HFFc6 (cell line): ENCODE measurements around the gene MR1. TPM values are rescaled to one million over a fixed set of nuclear protein-coding genes. Genes with fewer than 3 reads are reported as not detected.
A peak's percentile ranks its signal among the peaks of the same experiment; 100 is the strongest.

Experiments used
- DNase-seq: peaks from one replicate; pipeline ENCODE4 v3.0.0-alpha.2; 2018
- H3K27ac Mint-ChIP-seq: 2 replicates; pipeline ENCODE4 v1.8.0; 2020; ENCODE audit warnings: mild to moderate bottlenecking, mixed read lengths
- H3K27me3 Mint-ChIP-seq: 2 replicates; pipeline ENCODE4 v1.8.0; 2021; ENCODE audit warnings: mild to moderate bottlenecking, moderate library complexity, mixed read lengths; ENCODE audit not compliant: insufficient read depth
- H3K36me3 Mint-ChIP-seq: 2 replicates; pipeline ENCODE4 v1.8.0; 2021; ENCODE audit warnings: low read depth, mixed read lengths
- H3K4me1 Mint-ChIP-seq: 2 replicates; pipeline ENCODE4 v1.8.0; 2020; ENCODE audit warnings: low read depth, mixed read lengths
- H3K4me3 Mint-ChIP-seq: 2 replicates; pipeline ENCODE4 v1.8.0; 2020; ENCODE audit warnings: mild to moderate bottlenecking, moderate library complexity, mixed read lengths
- H3K9me3 Mint-ChIP-seq: 2 replicates; pipeline ENCODE4 v1.8.0; 2020; ENCODE audit warnings: mild to moderate bottlenecking, mixed read lengths
- total RNA-seq, 6 experiments: library from RNA; stranded (reverse); fragmentation: NEBNext Ultra II Directional; extraction: Animal tissue kit (Norgen Biotek cat#: 25700); gene quantifications; 2 replicates in 1 of 6; 3 replicates in 5 of 6; pipeline ENCODE4 v1.2.3, GENCODE V29; 2021
- TF ChIP-seq, protein P1 (sequence below): fragments of 200-600 bp; sonication (generic); IDR thresholded peaks from 2 replicates; pipeline ENCODE4 v1.5.0; 2021; ENCODE audit warnings: antibody characterized with exemption, mild to moderate bottlenecking

The MR1 gene
- total RNA-seq, 6 experiments from 2014 or later, result 27.2 to 39.2 (median 32.2) TPM

- Mint-ChIP-seq H3K4me1 (peaks cover 38% of the 10 kb centered on the region), H3K4me3 (no peak overlapping the region), H3K27me3 (no peaks in the 10 kb centered on the region), H3K36me3 (peaks cover 46% of the 10 kb centered on the region), H3K9me3 (no peaks in the 10 kb centered on the region), H3K27ac (no peak overlapping the region; the same call in 1 of the 2 replicates)
- no peak for DNase-seq
- TF ChIP-seq, protein P1, sequence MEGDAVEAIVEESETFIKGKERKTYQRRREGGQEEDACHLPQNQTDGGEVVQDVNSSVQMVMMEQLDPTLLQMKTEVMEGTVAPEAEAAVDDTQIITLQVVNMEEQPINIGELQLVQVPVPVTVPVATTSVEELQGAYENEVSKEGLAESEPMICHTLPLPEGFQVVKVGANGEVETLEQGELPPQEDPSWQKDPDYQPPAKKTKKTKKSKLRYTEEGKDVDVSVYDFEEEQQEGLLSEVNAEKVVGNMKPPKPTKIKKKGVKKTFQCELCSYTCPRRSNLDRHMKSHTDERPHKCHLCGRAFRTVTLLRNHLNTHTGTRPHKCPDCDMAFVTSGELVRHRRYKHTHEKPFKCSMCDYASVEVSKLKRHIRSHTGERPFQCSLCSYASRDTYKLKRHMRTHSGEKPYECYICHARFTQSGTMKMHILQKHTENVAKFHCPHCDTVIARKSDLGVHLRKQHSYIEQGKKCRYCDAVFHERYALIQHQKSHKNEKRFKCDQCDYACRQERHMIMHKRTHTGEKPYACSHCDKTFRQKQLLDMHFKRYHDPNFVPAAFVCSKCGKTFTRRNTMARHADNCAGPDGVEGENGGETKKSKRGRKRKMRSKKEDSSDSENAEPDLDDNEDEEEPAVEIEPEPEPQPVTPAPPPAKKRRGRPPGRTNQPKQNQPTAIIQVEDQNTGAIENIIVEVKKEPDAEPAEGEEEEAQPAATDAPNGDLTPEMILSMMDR, result no peak
These were observed 31.1 kb upstream of the MR1 start for GRCh38 chr1:181002582-181003172.

DNA sequence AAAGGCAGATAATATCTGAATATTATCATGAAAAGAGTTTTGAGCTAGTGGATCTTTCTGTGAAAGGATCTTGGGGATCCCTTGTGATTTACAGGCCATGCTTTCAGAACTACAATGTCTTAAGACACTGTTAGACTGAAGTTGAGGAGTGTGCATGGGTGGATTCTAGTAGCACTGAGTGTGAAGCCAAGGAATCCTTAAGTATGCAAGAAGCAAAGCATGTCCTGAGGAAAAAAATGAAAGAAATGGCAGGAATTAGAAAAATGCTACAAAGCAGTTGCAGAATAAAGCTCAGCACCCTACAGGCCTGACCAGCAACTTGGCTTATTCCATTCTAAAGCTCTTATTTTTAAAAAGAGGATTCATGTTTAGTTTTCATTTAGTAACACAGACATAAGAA lies 23.0 kb upstream of the MR1 start:
- peak overlapping the region; percentile 63 for H3K4me3 Mint-ChIP-seq
- TF ChIP-seq, protein P1, result no peak
- peak overlapping the region; percentile 67 for H3K27ac Mint-ChIP-seq
- H3K27me3 Mint-ChIP-seq, result no peaks in the 10 kb centered on the region
- peaks cover 58% of the 10 kb centered on the region for H3K4me1 Mint-ChIP-seq
- H3K36me3 Mint-ChIP-seq, result peaks cover 12% of the 10 kb centered on the region
- H3K9me3 Mint-ChIP-seq, result no peaks in the 10 kb centered on the region
- DNase-seq, result peak; percentile 59

DNA sequence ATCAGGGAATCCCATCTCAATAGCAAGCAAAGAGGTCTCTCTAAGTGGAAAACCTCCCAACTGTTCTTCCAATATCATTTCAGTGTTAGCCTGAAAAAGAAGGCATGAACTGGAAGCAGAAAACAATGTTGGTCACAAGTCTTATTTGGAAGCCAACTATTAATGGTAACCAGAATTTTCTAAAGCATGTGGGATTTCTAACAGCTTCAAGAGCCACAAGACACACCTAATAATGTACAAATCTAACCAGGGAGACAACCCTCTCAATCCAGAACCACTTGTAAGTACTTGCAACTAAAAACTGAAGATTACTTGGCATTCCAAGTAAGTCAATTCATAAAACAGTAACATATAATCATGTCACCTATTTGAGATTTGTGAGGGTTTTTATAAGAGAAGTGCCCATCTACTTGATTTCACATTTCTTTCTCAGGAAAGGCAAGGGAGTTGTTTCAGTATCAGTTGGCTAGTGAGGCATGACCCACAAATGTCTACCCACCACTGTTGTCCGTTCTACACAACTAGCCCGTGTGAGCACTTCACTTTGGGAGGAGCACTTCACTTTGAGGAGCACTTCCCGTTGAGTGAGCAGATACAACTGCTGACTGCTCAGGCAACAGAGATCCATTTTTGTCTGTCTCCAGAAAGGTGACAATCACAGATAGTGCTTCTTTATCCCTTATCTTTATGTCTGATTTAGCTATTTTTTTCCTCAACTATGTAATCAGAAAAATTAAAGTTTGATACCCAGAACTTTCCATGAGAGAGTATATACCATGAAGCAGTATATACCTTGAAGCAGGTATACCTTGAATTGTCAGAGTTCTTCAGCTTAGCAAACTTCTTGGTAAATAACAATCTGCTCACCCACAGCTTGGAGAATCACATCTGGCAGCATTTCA lies 22.2 kb upstream of the MR1 start:
- Mint-ChIP-seq H3K27ac (peak overlapping the region; percentile 67), H3K36me3 (peaks cover 12% of the 10 kb centered on the region), H3K27me3 (no peaks in the 10 kb centered on the region), H3K4me1 (peaks cover 55% of the 10 kb centered on the region), H3K9me3 (no peaks in the 10 kb centered on the region), H3K4me3 (peak overlapping the region; percentile 63)
- no peak for DNase-seq
- TF ChIP-seq, protein P1, result no peak

- H3K9me3 Mint-ChIP-seq, result no peaks in the 10 kb centered on the region
- peak overlapping the region; percentile 38; the same call in 1 of the 2 replicates for H3K27ac Mint-ChIP-seq
- H3K36me3 Mint-ChIP-seq, result peaks cover 12% of the 10 kb centered on the region
- H3K4me1 Mint-ChIP-seq, result peaks cover 48% of the 10 kb centered on the region
- H3K4me3 Mint-ChIP-seq, result no peak overlapping the region
- no peaks in the 10 kb centered on the region for H3K27me3 Mint-ChIP-seq
- TF ChIP-seq, protein P1, result no peak
- DNase-seq, result no peak
These were observed 21.5 kb upstream of the MR1 start for GRCh38 chr1:181012203-181012745.

GRCh38 chr1:181013144-181013543 lies 20.6 kb upstream of the MR1 start:
- TF ChIP-seq, protein P1, result no peak
- no peaks in the 10 kb centered on the region for H3K9me3 Mint-ChIP-seq
- peak overlapping the region; percentile 42; the same call in 1 of the 2 replicates for H3K27ac Mint-ChIP-seq
- H3K4me3 Mint-ChIP-seq, result peak overlapping the region; percentile 51; the same call in 1 of the 2 replicates
- no peak for DNase-seq
- peaks cover 45% of the 10 kb centered on the region for H3K4me1 Mint-ChIP-seq
- peaks cover 12% of the 10 kb centered on the region for H3K36me3 Mint-ChIP-seq
- no peaks in the 10 kb centered on the region for H3K27me3 Mint-ChIP-seq
